ENCODE data around the gene SSNA1.

Gene SSNA1

GRCh38 chr9:137188490-137189296 is at the start of gene SSNA1, which contains the start of gene ANAPC2:
Gene SSNA1 (plus strand): TSS chr9:137188676. CDS start chr9:137188727, 51 bp downstream.
Gene ANAPC2 (minus strand): TSS chr9:137188560. CDS start chr9:137188532, 28 bp downstream.
- DNase-seq = peak; percentile 46

DNA sequence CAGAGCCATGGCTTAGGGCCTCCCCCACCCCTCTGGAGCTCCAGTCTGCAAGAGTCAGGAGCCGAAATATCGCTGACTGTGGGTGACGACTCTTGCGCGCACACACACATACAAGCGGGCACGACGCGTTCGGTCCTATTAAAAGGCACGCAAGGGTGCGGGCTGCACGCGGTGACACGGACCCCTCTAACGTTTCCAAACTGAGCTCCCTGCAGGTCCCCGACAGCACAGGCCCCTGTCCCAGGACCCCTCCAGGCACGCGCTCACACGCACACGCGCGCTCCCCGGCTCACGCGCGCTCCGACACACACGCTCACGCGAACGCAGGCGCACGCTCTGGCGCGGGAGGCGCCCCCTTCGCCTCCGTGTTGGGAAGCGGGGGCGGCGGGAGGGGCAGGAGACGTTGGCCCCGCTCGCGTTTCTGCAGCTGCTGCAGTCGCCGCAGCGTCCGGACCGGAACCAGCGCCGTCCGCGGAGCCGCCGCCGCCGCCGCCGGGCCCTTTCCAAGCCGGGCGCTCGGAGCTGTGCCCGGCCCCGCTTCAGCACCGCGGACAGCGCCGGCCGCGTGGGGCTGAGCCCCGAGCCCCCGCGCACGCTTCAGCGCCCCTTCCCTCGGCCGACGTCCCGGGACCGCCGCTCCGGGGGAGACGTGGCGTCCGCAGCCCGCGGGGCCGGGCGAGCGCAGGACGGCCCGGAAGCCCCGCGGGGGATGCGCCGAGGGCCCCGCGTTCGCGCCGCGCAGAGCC is 49.6 kb upstream of the SSNA1 start, which contains the start of gene GRIN1:
GRIN1 (plus strand) TSS at position 433 of the 746 bp plus-strand sequence. CDS start 333 bp downstream, outside the sequence.
- DNase-seq = no peak

DNA sequence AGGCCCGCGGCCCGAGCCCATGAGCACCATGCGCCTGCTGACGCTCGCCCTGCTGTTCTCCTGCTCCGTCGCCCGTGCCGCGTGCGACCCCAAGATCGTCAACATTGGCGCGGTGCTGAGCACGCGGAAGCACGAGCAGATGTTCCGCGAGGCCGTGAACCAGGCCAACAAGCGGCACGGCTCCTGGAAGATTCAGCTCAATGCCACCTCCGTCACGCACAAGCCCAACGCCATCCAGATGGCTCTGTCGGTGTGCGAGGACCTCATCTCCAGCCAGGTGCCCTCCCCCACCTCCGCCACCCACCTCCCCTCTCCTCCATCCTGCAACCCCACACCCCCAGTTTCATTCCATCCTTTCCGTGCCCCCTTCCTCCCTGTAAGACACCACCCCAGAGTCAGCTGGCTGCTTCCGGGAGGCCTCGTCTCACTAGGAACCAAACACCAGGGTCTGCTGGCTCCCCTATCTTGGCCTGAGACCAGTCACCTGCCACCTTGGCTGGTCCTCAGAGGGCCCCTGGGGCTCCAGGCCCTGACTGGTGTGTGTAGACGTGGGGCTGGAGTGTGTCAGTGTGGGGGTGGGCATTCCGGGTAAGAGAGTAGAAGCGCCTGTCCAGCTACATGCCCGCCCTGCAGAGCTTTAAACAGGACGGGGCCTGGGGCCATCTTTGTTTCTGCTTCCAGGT is 48.9 kb upstream of the SSNA1 start:
- no peak for DNase-seq

DNA sequence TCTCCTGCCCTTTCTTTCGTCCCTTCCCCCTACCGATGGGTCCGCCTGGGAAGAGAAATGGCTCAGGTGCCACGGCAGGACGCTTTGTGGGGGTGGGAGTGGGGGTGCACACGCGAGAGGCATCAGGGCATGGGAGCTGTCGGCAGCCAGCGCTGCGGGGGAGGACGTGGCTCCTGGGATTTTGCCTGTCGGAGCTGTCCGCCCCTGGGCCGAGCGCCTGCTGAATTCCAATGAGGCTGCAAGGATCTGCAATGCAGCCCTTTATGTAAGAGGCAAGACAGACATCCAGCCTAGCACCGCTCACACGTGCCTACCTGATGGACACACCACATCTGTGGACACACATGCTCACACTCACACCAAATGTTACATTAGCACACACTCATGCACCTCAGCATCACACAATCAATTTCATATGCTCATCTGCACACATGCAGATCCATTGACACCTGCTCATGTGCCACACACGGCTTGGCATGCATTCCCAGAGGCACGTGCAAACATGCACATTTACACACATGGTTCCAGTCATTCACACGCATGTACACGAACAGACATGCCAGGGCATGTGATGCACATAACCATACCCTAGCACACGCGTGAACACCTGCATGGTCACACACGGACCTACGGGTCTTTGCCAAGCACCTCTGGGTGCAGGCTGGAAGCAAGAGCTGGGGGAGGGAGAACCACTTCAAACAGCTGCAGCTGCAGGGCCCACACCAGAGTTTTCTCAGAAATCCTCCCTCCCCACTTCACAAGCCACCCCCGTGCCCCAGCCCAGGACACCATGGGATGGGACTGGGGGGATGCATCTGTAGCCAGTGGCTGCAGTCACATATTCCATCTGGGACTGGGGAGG is 48.1 kb upstream of the SSNA1 start:
- no peak for DNase-seq

DNA sequence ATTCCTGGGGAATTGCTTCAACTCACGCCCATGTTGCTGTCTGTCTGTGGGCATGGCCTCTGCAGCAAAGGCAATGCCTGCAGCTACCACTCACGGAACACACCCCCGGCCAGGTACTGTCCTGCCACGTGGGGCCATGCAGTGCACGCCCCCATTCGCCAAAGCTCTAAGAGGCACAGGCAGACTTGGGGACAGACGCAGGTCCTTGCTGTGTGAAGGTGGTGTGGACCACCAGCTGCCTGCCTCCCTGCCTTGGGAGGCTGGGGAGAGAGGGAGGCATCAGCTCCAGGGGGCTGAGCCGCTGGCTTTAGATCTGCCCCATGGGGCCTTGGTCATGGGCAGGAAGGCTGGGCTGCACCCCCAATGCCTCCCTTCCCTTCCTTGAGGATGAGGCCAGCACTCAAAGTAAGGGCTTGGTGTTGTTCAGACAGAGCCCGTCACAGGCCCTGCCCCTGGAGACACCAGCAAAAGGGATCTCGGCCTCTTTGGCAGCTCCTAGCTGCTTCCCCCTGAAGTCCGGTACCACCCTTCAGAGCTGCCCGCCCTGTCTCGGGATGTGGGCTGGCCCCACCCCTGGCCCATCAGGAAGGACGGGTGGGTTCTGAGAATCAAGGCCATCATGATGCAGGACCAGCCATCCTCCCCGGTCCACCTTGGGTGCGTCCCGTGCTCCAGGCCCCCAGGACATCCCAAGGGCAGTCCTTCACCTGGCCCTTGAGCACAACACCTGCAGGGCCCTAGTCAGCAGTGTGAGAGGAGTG is 47.2 kb upstream of the SSNA1 start:
- no peak for DNase-seq

GRCh38 chr9:137141976-137142936 is 46.2 kb upstream of the SSNA1 start:
- no peak for DNase-seq

- DNase-seq = no peak
Measured at GRCh38 chr9:137143459-137143858, 45.0 kb upstream of the SSNA1 start.

- no peak for DNase-seq
Measured at GRCh38 chr9:137145731-137146526, 42.5 kb upstream of the SSNA1 start.

GRCh38 chr9:137146527-137146918 is 42.0 kb upstream of the SSNA1 start:
- DNase-seq = no peak

DNA sequence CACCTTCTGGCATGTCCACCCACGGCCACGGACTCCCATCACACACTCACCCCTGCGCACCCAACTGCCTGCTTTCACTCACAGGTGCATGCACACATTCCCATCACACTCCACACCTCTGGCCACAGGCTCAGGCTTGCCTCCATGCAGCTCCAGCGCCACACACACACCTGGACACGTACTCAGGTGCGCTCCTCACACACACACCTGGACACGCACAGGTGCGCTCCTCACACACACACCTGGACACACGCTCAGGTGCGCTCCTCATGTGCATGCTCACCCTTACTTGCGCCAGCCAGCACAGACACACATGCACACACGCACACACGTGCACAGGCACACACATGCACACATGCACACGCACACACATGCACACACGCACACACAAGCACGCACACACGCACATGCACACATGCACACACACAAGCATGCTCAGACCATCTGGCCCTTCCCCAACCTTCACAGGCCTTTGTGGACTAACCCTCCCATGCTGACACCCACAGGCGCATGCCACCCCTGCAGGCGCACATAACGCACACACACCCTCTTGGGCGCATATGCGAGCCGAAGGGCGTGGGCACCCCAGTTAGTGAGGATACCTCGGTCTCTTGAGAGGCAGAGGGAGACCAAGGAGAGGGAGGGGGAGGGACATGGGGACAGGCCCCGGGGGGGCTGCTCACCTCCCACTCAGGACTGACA is 41.2 kb upstream of the SSNA1 start:
- no peak for DNase-seq

- no peak for DNase-seq
Measured at GRCh38 chr9:137147793-137148160, 40.7 kb upstream of the SSNA1 start.

- DNase-seq = no peak
Measured at GRCh38 chr9:137148242-137148641, 40.2 kb upstream of the SSNA1 start.

DNA sequence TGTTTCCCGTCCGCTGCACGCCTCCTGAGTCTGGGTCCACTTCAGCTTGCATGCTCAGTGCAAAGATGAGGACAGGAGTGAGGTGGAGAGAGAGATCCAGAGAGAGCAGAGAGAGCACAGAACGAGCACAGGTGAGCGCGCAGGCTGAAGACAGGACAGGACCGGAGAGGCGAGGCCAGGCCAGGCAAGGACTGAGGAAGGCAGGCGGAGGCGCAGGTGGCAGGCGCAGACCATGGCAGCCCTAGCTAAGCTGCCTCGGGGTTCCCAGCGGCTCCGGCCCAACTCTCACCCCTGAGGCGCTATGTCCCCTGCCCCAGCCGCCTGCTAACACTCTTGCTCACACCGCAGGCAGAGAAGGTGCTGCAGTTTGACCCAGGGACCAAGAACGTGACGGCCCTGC is 39.8 kb upstream of the SSNA1 start:
- DNase-seq = no peak

DNA sequence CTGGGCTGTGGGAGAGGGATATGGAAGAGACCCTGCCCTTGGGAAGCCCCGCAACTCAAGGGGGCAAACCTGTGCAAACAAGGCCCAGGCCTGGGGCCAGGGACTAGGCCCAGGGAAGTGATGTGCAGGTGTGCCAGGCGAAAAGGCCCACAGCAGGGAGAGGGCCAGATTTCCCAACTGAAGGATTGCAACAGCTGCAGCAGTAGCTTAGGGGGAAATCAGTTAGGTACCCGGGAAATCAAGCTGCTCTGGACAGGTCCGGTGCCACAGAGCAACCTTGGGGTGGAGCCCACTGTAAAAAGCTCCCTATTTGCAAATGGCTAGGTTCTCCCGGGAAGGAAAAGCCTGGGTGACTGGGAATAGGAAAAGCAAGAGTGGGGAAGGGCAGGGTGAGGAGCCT is 39.1 kb upstream of the SSNA1 start:
- DNase-seq = no peak

- DNase-seq = peak; percentile 92
Measured at GRCh38 chr9:137149942-137150616, 38.4 kb upstream of the SSNA1 start.

DNA sequence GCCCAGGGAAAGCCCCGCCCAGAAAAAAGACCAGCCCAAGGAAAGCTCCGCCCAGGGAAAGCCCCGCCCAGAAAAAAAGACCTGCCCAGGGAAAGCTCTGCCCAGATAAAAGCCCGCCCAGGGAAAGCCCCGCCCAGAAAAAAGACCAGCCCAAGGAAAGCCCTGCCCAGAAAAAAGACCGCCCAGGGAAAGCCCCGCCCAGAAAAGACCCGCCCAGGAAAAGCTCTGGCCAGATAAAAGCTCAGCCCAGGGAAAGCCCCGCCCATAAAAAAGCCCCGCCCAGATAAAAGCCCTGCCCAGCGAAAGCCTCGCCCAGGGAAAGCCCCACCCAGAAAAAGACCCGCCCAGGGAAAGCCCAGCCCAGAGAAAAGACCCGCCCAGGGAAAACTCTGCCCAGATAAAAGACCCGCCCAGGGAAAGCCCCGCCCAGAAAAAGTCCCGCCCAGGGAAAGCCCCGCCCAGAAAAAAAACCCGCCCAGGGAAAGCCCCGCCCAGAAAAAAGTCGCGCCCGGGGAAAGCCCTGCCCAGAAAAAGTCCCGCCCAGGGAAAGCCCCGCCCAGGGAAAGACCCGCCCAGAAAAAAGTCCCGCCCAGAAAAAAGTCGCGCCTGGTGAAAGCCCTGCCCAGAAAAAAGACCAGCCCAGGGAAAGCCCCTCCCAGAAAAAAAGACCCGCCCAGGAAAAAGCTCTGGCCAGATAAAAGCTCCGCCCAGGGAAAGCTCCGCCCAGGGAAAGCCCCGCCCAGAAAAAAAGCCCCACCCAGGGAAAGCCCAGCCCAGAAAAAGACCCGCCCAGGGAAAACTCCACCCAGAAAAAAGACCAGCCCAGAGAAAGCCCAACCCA is 37.6 kb upstream of the SSNA1 start:
- peak; percentile 95 for DNase-seq

GRCh38 chr9:137152844-137153405 is 35.6 kb upstream of the SSNA1 start:
- no peak for DNase-seq
